ENCODE results near the gene TMEM63C.

TMEM63C gene

DNA sequence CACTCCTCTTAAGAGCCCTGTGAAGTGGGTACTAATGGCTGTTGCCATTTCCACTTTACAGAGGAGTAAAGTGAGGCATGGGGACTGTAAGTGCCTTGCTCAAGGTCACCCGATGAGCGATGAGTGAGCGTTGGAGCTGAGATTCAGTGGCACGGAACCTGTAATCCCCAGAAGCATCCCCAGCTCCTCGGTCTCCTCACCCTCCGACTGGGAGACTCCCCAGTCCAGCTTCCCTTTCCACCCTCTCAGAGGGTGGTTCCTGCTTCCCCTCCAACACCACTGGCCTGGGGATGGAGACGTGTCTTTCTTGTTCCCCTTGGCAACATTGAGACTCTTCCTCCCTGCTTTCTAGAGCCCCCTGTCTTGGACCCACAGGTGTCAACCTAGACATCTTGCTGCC lies 32.6 kb downstream of the TMEM63C start:
- FAIRE-seq (no peak), DNase-seq (ENCODE audit: insufficient read length, low spot score) (no peak)
- TF ChIP-seq, protein P1, sequence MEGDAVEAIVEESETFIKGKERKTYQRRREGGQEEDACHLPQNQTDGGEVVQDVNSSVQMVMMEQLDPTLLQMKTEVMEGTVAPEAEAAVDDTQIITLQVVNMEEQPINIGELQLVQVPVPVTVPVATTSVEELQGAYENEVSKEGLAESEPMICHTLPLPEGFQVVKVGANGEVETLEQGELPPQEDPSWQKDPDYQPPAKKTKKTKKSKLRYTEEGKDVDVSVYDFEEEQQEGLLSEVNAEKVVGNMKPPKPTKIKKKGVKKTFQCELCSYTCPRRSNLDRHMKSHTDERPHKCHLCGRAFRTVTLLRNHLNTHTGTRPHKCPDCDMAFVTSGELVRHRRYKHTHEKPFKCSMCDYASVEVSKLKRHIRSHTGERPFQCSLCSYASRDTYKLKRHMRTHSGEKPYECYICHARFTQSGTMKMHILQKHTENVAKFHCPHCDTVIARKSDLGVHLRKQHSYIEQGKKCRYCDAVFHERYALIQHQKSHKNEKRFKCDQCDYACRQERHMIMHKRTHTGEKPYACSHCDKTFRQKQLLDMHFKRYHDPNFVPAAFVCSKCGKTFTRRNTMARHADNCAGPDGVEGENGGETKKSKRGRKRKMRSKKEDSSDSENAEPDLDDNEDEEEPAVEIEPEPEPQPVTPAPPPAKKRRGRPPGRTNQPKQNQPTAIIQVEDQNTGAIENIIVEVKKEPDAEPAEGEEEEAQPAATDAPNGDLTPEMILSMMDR (IDR thresholded peaks at IDR 0.05; ENCODE audit: insufficient read depth, missing control alignments), result no peak

DNA sequence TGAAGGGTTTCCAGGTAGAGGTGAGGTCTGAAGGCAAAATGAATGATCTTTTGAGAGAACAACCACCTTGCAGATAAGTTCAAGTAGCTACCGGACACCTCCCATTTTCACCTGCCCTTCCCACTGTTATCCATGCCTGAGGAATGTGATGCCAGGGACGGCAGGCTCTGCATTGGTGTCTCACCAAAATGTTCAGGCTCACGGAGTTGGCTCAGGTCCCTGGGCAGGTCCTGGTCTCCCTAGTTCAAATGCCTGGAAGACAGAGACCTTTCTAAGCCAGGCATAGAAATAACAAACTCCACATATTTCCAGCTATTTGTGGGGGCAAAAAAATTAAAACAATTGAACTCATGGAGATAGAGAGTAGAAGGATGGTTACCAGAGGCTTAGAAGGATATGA lies 36.0 kb downstream of the TMEM63C start:
- TF ChIP-seq, protein P1 (IDR thresholded peaks at IDR 0.05; ENCODE audit: insufficient read depth, missing control alignments), result no peak
- FAIRE-seq (no peak), DNase-seq (ENCODE audit: insufficient read length, low spot score) (no peak)

DNA sequence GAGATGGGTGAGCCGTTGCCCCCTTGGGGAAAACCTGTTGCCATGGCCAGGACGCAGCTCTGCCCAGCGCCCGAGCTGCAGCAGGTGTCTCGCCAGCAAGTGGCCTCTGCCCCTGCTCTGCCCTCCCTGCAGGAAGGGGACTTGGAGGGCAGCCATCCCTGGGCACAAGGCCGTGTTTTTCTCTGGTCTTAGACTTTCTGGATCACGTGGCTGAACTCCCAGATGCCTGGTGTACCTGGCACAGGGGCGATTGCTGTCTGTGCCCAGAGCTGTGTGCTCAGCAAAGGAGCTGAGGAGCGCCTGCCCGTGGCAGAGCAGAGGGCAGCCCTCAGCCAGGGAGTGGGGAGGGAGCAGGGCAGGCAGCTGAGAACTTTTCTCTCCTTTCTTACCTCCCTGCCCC lies 38.0 kb downstream of the TMEM63C start:
- DNase-seq (ENCODE audit: insufficient read length, low spot score) (no peak), FAIRE-seq (no peak)
- TF ChIP-seq, protein P1 (IDR thresholded peaks at IDR 0.05; ENCODE audit: insufficient read depth, missing control alignments), result no peak

DNA sequence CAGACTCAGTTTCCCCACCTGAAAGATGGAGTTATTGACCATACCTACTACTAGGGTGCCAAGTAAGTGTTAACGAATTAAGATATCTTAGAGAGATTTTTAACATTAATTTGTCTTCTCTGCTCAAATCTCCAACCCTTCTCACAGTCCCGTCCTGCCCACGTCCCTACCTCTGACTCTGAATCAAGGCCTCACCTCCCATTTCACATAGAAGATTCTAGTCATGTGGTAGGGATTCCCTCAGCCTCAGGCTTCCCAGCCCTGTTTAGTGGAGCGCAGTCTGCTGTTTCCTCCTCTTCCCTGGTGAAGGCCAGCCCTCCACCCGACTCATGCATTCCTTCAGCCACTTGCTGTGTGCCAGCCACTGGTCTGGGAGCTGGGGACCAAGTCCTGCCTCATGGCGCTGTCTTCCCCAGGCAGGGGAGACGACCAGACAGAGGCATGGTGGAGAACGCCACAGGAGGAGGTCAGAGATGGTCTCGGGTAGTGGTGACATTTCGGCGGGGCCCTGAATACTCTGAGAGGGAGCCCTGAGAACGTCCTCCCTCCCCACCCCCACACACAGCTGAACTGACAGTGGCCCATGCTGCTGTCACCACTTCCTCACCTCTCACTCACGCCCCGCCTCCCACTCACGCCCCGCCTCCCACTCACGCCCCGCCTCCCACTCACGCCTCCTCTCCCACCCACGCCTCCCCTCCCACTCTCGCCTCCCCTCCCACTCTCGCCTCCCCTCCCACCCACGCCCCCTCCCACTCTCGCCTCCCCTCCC lies 38.8 kb downstream of the TMEM63C start:
- DNase-seq (ENCODE audit: insufficient read length, low spot score) (no peak), FAIRE-seq (no peak)
- TF ChIP-seq, protein P1 (IDR thresholded peaks at IDR 0.05; ENCODE audit: insufficient read depth, missing control alignments), result no peak

DNA sequence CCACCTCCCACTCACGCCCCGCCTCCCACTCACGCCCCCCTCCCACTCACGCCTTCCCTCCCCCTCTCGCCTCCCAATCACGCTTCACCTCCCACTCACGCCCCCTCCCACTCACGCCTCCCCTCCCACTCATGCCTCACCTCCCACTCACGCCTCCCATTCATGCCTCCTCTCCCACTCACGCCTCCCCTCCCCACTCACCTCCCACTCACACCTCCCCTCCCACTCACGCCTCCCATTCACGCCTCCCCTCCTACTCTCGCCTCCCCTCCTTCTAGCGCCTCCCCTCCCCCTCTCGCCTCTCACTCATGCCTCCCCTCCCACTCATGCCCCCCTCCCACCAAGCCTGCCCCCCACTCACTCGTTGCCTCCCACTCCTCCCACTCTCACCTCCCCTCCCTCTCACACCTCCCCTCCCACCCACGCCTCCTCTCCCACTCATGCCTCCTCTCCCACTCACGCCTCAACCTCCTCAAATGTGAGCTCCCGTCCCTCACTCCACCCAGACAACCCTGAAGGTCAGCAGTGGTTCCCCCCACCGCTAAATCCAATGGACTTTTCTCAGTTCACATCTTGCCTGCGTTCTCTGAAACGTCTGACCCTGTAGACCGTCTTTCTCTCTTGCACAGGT lies 39.8 kb downstream of the TMEM63C start:
- no peak for FAIRE-seq
- no peak for DNase-seq (ENCODE audit: insufficient read length, low spot score)
- TF ChIP-seq, protein P1 (IDR thresholded peaks at IDR 0.05; ENCODE audit: insufficient read depth, missing control alignments), result no peak

DNA sequence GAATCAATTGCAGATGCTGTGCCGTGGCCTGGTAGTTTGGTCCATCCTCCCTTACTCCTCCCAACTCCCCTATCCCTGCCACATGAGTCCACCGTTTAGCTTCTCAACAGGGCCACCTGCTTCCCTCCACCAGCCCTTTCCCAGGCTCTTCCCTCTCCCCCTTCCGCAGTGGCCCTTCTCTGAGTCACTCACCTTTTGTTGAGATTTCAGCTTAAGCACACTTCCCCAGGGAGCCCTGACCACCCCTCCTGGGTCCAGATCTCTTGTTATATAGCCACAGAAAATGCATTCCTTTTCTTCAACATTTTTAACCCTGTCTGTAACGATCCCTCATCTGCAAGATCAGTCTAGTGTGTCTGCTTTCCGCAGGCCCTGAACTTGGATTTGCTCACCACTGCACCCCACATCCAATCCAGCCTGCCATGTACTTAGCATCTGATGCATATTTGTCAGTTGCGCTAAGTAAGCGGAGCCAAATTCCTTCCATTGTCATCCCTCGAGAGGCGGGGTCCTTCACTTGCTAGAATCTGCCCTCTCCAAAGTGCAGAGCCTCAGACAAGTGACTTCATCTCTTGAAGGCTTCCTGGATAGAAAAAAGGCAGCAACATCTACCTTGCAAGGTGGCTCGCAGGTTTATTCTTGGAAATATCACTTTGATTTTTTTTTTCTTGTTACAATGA lies 41.1 kb downstream of the TMEM63C start:
- FAIRE-seq (no peak), DNase-seq (ENCODE audit: insufficient read length, low spot score) (no peak)

More for the DNA sequence above, 41.1 kb downstream of the TMEM63C start:
- TF ChIP-seq, protein P1 (IDR thresholded peaks at IDR 0.05; ENCODE audit: insufficient read depth, missing control alignments), result no peak

All from D721Med (cell line).